ENCODE results near the gene EMILIN3.

EMILIN3 gene

DNA sequence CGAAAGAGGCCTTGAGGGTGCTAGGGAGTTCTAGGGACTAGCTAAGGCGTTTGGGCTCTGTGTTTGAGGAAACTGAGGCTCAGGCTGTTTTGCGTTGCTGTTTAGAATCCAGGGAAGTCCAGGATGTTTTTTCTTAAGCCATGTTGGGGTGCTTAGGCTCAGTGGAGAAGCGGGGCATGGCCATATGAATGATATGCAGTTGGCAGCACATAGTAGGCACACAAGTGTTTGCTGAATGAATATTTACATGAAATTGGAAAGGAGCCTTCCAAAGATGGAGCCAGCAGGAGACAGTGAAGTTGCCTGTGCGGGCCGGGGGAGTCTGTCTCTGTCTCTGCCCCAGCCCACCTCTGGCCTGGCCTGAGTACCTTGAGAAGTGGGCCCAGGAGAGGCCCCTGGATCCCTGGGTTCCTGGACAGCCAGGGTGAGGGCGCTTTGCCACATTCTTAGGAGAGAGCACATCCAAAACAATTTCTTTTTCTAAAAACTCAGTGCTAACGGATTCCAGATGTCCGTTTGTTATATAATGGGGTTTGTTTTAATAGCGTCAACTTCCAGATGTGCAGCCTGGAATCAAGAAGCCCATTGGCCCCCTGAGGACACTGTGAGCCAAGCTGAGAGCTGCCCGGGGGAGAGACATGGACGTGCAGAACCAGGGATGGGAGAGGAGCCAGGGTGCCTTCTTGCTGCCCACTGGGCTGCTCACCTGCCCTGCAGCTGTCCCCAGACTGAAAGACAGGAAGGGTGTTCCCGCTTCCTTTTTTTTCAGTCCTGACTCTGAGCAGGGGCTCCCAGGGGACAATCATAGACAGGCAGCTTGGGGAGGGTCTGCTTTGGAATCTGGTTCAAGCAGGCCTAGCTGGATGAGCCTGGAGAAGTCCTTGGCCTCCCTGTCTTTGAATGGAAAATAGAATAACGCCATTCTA lies 20.1 kb upstream of the EMILIN3 start:
- no peaks in the 10 kb centered on the region for H3K4me1 ChIP-seq (ENCODE audit: insufficient read depth, low read length)
- no peak for DNase-seq
- no peaks in the 10 kb centered on the region for H3K36me3 ChIP-seq (ENCODE audit: insufficient read depth, low read length)
- no peak overlapping the region for H3K9ac ChIP-seq (ENCODE audit: low read depth, low read length)
- H2AFZ ChIP-seq (ENCODE audit: low read depth, low read length), result no peak overlapping the region
- H3K4me3 ChIP-seq (ENCODE audit: low read depth in 1 of 2, low read length in 2 of 2), result no peak overlapping the region
- TF ChIP-seq, protein P1, sequence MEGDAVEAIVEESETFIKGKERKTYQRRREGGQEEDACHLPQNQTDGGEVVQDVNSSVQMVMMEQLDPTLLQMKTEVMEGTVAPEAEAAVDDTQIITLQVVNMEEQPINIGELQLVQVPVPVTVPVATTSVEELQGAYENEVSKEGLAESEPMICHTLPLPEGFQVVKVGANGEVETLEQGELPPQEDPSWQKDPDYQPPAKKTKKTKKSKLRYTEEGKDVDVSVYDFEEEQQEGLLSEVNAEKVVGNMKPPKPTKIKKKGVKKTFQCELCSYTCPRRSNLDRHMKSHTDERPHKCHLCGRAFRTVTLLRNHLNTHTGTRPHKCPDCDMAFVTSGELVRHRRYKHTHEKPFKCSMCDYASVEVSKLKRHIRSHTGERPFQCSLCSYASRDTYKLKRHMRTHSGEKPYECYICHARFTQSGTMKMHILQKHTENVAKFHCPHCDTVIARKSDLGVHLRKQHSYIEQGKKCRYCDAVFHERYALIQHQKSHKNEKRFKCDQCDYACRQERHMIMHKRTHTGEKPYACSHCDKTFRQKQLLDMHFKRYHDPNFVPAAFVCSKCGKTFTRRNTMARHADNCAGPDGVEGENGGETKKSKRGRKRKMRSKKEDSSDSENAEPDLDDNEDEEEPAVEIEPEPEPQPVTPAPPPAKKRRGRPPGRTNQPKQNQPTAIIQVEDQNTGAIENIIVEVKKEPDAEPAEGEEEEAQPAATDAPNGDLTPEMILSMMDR (IDR thresholded peaks at IDR 0.05; ENCODE audit: borderline replicate concordance, extremely low read depth, low read length, poor library complexity, severe bottlenecking), result no peak
- TF ChIP-seq EZH2 (IDR thresholded peaks at IDR 0.05; ENCODE audit: borderline replicate concordance, low read depth, low read length, severe bottlenecking), result no peak
- no peak overlapping the region for H3K4me2 ChIP-seq (ENCODE audit: insufficient read depth, low read length)
- no peaks in the 10 kb centered on the region for H3K27me3 ChIP-seq (ENCODE audit: insufficient read depth, low read length, poor library complexity)
- H3K27ac ChIP-seq (ENCODE audit: low read length), result no peak overlapping the region
- ATAC-seq (ENCODE audit: insufficient read depth, low read depth), result no peak
- H3K79me2 ChIP-seq (ENCODE audit: insufficient read depth, low read length), result no peaks in the 10 kb centered on the region
- no peaks in the 10 kb centered on the region for H4K20me1 ChIP-seq (ENCODE audit: insufficient read depth, low read length)
- H3K9me3 ChIP-seq (ENCODE audit: insufficient read depth, low read length, severe bottlenecking), result no peaks in the 10 kb centered on the region

GRCh38 chr20:41382791-41383305 lies 16.2 kb upstream of the EMILIN3 start:
- no peak overlapping the region for H3K27ac ChIP-seq (ENCODE audit: low read length)
- no peaks in the 10 kb centered on the region for H3K79me2 ChIP-seq (ENCODE audit: insufficient read depth, low read length)
- no peaks in the 10 kb centered on the region for H3K9me3 ChIP-seq (ENCODE audit: insufficient read depth, low read length, severe bottlenecking)
- no peaks in the 10 kb centered on the region for H3K4me1 ChIP-seq (ENCODE audit: insufficient read depth, low read length)
- H3K9ac ChIP-seq (ENCODE audit: low read depth, low read length), result no peak overlapping the region
- H4K20me1 ChIP-seq (ENCODE audit: insufficient read depth, low read length), result no peaks in the 10 kb centered on the region
- H3K4me2 ChIP-seq (ENCODE audit: insufficient read depth, low read length), result no peak overlapping the region
- ATAC-seq (ENCODE audit: insufficient read depth, low read depth) (no peak), DNase-seq (no peak)
- no peak overlapping the region for H2AFZ ChIP-seq (ENCODE audit: low read depth, low read length)
- no peak overlapping the region for H3K4me3 ChIP-seq (ENCODE audit: low read depth in 1 of 2, low read length in 2 of 2)
- TF ChIP-seq EZH2 (IDR thresholded peaks at IDR 0.05; ENCODE audit: borderline replicate concordance, low read depth, low read length, severe bottlenecking), result no peak
- H3K27me3 ChIP-seq (ENCODE audit: insufficient read depth, low read length, poor library complexity), result peaks cover 10% of the 10 kb centered on the region
- H3K36me3 ChIP-seq (ENCODE audit: insufficient read depth, low read length), result no peaks in the 10 kb centered on the region

DNA sequence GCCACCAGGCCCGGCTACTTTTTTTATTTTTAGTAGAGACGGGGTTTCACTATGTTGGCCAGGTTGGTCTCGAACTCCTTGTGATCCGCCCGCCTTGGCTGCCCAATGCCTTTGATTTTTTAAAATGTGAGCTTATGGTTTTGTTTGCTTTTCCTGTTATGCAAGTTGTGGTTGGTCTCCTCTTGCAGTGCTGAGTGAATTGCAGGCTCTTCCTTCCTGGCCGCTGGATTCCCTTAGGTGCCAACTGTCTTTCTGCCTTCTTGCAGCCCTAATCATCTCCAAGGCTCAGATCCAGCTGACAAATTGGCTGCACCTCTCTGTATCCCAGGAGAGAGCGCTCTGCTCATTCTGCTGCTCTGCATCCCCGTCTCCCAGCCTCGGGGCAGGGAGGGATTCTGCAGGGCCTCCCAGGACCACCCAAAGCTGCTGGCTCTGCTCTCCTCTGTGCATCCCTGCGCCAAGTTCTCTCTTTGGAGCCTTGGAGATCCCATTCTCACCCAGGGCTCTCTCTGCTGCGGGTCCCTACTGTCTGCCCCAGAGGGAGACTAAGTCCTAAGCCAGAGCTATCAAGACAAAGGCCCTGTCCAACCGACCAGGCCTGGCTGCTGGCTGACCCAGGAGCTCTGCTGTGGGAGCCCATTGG lies 14.1 kb upstream of the EMILIN3 start:
- ATAC-seq (ENCODE audit: insufficient read depth, low read depth) (no peak), DNase-seq (no peak)
- H3K4me2 ChIP-seq (ENCODE audit: insufficient read depth, low read length), result no peak overlapping the region
- no peaks in the 10 kb centered on the region for H4K20me1 ChIP-seq (ENCODE audit: insufficient read depth, low read length)
- no peak overlapping the region for H3K9ac ChIP-seq (ENCODE audit: low read depth, low read length)
- H3K4me3 ChIP-seq (ENCODE audit: low read depth in 1 of 2, low read length in 2 of 2), result no peak overlapping the region
- no peaks in the 10 kb centered on the region for H3K79me2 ChIP-seq (ENCODE audit: insufficient read depth, low read length)
- no peak overlapping the region for H3K27ac ChIP-seq (ENCODE audit: low read length)
- H3K27me3 ChIP-seq (ENCODE audit: insufficient read depth, low read length, poor library complexity), result peaks cover 22% of the 10 kb centered on the region
- no peak for TF ChIP-seq EZH2 (IDR thresholded peaks at IDR 0.05; ENCODE audit: borderline replicate concordance, low read depth, low read length, severe bottlenecking)
- TF ChIP-seq, protein P1 (IDR thresholded peaks at IDR 0.05; ENCODE audit: borderline replicate concordance, extremely low read depth, low read length, poor library complexity, severe bottlenecking), result no peak
- H2AFZ ChIP-seq (ENCODE audit: low read depth, low read length), result no peak overlapping the region
- H3K4me1 ChIP-seq (ENCODE audit: insufficient read depth, low read length), result no peaks in the 10 kb centered on the region
- no peaks in the 10 kb centered on the region for H3K9me3 ChIP-seq (ENCODE audit: insufficient read depth, low read length, severe bottlenecking)
- no peaks in the 10 kb centered on the region for H3K36me3 ChIP-seq (ENCODE audit: insufficient read depth, low read length)

- no peak overlapping the region for H3K27ac ChIP-seq (ENCODE audit: low read length)
- H3K27me3 ChIP-seq (ENCODE audit: insufficient read depth, low read length, poor library complexity), result peaks cover 22% of the 10 kb centered on the region
- no peak overlapping the region for H3K4me3 ChIP-seq (ENCODE audit: low read depth in 1 of 2, low read length in 2 of 2)
- DNase-seq (no peak), ATAC-seq (ENCODE audit: insufficient read depth, low read depth) (no peak)
- TF ChIP-seq EZH2 (IDR thresholded peaks at IDR 0.05; ENCODE audit: borderline replicate concordance, low read depth, low read length, severe bottlenecking), result no peak
- TF ChIP-seq, protein P1 (IDR thresholded peaks at IDR 0.05; ENCODE audit: borderline replicate concordance, extremely low read depth, low read length, poor library complexity, severe bottlenecking), result no peak
- no peaks in the 10 kb centered on the region for H4K20me1 ChIP-seq (ENCODE audit: insufficient read depth, low read length)
- no peaks in the 10 kb centered on the region for H3K4me1 ChIP-seq (ENCODE audit: insufficient read depth, low read length)
- H3K79me2 ChIP-seq (ENCODE audit: insufficient read depth, low read length), result no peaks in the 10 kb centered on the region
- H3K4me2 ChIP-seq (ENCODE audit: insufficient read depth, low read length), result no peak overlapping the region
- no peaks in the 10 kb centered on the region for H3K36me3 ChIP-seq (ENCODE audit: insufficient read depth, low read length)
- H2AFZ ChIP-seq (ENCODE audit: low read depth, low read length), result no peak overlapping the region
- no peaks in the 10 kb centered on the region for H3K9me3 ChIP-seq (ENCODE audit: insufficient read depth, low read length, severe bottlenecking)
- no peak overlapping the region for H3K9ac ChIP-seq (ENCODE audit: low read depth, low read length)
These were observed 12.9 kb upstream of the EMILIN3 start for GRCh38 chr20:41379551-41379950.

All from DND-41 (cell line).